ENCODE results near the gene ARRDC5. TPM values are rescaled to one million over a fixed set of nuclear protein-coding genes. Genes with fewer than 3 reads are reported as not detected.
"Not testable (repeated sequence)": the region's sequence is repeated elsewhere in the genome, so short reads cannot be mapped to it uniquely, and the experiment has no call there.

The ARRDC5 gene
- total and polyA plus RNA-seq, 4 donors: 0.39 to 0.64 (median 0.53) TPM

DNA sequence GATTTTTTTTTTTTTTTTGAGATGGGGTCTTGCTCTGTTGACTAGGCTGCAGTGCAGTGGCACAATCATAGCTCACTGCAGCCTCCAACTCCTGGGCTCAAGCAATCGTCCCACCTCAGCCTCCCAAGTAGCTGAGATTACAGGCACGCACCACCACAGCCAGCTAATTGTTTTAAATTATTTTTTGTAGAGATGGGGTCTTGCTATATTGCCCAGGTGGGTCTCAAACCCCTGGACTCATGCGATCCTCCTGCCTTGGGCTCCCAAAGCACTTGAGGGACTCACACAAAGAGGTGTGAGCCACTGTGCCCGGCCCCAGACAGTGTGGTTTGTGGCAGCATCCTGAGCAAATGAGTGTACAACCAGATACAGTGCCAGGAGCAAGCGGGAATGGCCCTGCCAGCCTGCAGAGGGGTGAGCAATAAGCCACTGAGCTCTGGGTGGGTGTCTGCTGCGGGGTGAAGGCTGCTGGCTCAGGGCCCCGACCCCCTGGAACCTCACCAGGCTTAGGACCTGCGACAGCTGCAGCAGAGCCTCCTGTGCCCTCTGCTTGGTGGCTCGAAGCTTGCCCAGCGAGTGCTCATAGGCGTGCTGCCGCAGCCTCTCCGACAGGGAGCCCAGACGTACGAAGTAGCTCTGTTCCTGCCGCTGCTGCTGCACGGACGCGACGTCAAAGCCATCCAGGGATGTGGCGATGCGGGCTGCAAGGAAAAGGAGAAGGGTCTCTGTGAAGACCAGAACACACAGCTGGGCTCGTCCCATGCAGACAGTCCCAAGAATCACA lies 55.3 kb downstream of the ARRDC5 start:
- Histone ChIP-seq H3K9me3 (ENCODE audit: control insufficient read depth in 4 of 4, insufficient read depth in 3 of 4, low read length in 3 of 4) (no peaks in the 10 kb centered on the region), H3K36me3 (ENCODE audit: control insufficient read depth in 4 of 4, insufficient read depth in 4 of 4, low read length in 4 of 4) (peaks cover 7 to 29% (median 16%) of the 10 kb centered on the region in 4 donors), H3K4me3 (no peak overlapping the region), H3K9ac (ENCODE audit: insufficient read depth in 1 of 2, low read length in 2 of 2) (no peak overlapping the region), H3K27me3 (ENCODE audit: control insufficient read depth in 3 of 3, insufficient read depth in 3 of 3, low read length in 2 of 3) (no peaks in the 10 kb centered on the region), H3K4me1 (ENCODE audit: control insufficient read depth in 5 of 5, insufficient read depth in 5 of 5, low read length in 5 of 5) (no peaks in the 10 kb centered on the region), H3K27ac (ENCODE audit: low read depth in 1 of 2, low read length in 1 of 2) (no peak overlapping the region)
- 94 to 97% methylated on average over 22 to 23 of the region's 23 CpGs for WGBS, 2 donors
- ATAC-seq (ENCODE audit: insufficient read depth, low FRiP score): no peak
- no peak for TF ChIP-seq CTCF (IDR thresholded peaks at IDR 0.05; ENCODE audit: control extremely low read depth, extremely low read depth)
- DNase-seq: no peak

DNA sequence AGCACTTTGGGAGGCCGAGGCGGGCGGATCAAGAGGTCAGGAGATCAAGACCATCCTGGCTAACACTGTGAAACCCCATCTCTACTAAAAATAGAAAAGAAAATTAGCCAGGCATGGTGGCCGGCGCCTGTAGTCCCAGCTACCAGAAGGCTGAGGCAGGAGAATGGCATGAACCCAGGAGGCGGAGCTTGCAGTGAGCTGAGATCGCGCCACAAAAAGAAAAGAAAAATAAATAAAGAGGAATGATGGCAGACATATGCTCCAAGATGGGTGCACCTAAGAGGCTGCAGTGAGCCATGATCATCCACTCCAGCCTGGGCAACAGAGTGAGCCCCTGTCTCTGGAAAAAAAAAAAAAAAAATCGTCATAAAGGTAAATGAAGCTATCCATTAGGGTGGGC lies 56.7 kb downstream of the ARRDC5 start:
- not testable (repeated sequence) for H3K9me3 ChIP-seq (ENCODE audit: control insufficient read depth in 4 of 4, insufficient read depth in 3 of 4, low read length in 3 of 4); DNase-seq; H3K9ac ChIP-seq (ENCODE audit: insufficient read depth in 1 of 2, low read length in 2 of 2); H3K4me3 ChIP-seq; H3K4me1 ChIP-seq (ENCODE audit: control insufficient read depth in 5 of 5, insufficient read depth in 5 of 5, low read length in 5 of 5); H3K27me3 ChIP-seq (ENCODE audit: control insufficient read depth in 3 of 3, insufficient read depth in 3 of 3, low read length in 2 of 3); ATAC-seq (ENCODE audit: insufficient read depth, low FRiP score); H3K27ac ChIP-seq (ENCODE audit: low read depth in 1 of 2, low read length in 1 of 2)
- 79 to 99% methylated on average over 8 to 9 of the region's 9 CpGs for WGBS, 2 donors
- H3K36me3 ChIP-seq (ENCODE audit: control insufficient read depth in 4 of 4, insufficient read depth in 4 of 4, low read length in 4 of 4): peaks cover 9 to 26% (median 15%) of the 10 kb centered on the region in 4 donors

DNA sequence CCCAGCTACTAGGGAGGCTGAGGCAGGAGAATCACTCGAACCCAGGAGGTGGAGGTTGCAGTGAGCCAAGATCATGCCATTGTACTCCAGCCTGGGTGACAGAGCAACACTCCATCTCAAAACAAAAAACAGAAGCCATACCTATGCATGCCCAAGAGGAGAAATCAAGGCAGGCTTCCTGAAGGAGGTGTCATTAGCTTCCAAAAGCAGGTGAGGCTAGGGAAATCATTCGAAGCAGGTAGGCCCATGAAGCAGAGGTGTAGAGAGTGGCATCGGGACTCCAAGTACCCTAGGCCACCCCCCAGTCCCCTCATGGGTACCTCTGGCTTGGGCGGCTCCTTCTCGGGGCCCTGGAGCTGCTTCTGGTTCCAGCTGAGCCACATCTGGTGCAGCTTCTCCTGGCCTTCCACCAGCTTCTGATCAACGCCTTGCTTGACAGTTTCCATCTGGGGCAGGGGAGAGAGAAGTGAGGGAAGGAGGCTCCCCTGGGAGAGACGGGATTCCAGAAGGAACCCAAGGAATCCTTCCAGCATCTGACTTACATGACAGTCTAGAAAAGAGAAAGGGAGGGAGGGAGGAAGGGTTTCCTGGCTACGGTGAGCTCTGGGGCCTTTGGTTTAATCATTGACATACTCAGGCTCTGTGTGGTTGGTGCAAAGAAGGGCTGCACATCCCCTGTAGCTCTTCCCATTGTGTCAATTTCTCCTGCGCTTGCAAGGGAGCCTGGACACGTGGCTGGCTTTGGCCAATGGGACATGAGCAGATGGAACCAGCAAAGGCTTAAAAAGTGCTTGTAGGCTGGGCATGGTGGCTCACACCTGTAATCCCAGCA lies 58.1 kb downstream of the ARRDC5 start:
- no peak for TF ChIP-seq CTCF (IDR thresholded peaks at IDR 0.05; ENCODE audit: control extremely low read depth, extremely low read depth)
- Histone ChIP-seq H3K36me3 (ENCODE audit: control insufficient read depth in 4 of 4, insufficient read depth in 4 of 4, low read length in 4 of 4) (peaks cover 9 to 27% (median 22%) of the 10 kb centered on the region in 4 donors), H3K9ac (ENCODE audit: insufficient read depth in 1 of 2, low read length in 2 of 2) (no peak overlapping the region), H3K9me3 (ENCODE audit: control insufficient read depth in 4 of 4, insufficient read depth in 3 of 4, low read length in 3 of 4) (no peaks in the 10 kb centered on the region), H3K4me3 (no peak overlapping the region), H3K27ac (ENCODE audit: low read depth in 1 of 2, low read length in 1 of 2) (no peak overlapping the region), H3K27me3 (ENCODE audit: control insufficient read depth in 3 of 3, insufficient read depth in 3 of 3, low read length in 2 of 3) (no peaks in the 10 kb centered on the region), H3K4me1 (ENCODE audit: control insufficient read depth in 5 of 5, insufficient read depth in 5 of 5, low read length in 5 of 5) (no peaks in the 10 kb centered on the region)
- WGBS, 2 donors: 79 to 90% methylated on average over 10 of the region's 10 CpGs
- peak; percentile 46 to 50 (median 50) for DNase-seq
- no peak for ATAC-seq (ENCODE audit: insufficient read depth, low FRiP score)

GRCh38 chr19:4843647-4843965 lies 59.1 kb downstream of the ARRDC5 start:
- no peak for TF ChIP-seq CTCF (IDR thresholded peaks at IDR 0.05; ENCODE audit: control extremely low read depth, extremely low read depth)
- Histone ChIP-seq H3K36me3 (ENCODE audit: control insufficient read depth in 4 of 4, insufficient read depth in 4 of 4, low read length in 4 of 4) (peaks cover 11 to 34% (median 20%) of the 10 kb centered on the region in 4 donors), H3K9me3 (ENCODE audit: control insufficient read depth in 4 of 4, insufficient read depth in 3 of 4, low read length in 3 of 4) (no peaks in the 10 kb centered on the region), H3K27me3 (ENCODE audit: control insufficient read depth in 3 of 3, insufficient read depth in 3 of 3, low read length in 2 of 3) (no peaks in the 10 kb centered on the region), H3K9ac (ENCODE audit: insufficient read depth in 1 of 2, low read length in 2 of 2) (no peak overlapping the region), H3K4me1 (ENCODE audit: control insufficient read depth in 5 of 5, insufficient read depth in 5 of 5, low read length in 5 of 5) (no peaks in the 10 kb centered on the region), H3K27ac (ENCODE audit: low read depth in 1 of 2, low read length in 1 of 2) (no peak overlapping the region), H3K4me3 (no peak overlapping the region)
- ATAC-seq (ENCODE audit: insufficient read depth, low FRiP score) (no peak), DNase-seq (no peak)
- WGBS, 2 donors: 95 to 96% methylated on average over 6 of the region's 6 CpGs
